ENCODE data around the gene UTP14C. TPM values are rescaled to one million over a fixed set of nuclear protein-coding genes. Genes with fewer than 3 reads are reported as not detected.

UTP14C gene
- total RNA-seq, 1 donor from 2014 or later = 29.1 TPM

DNA sequence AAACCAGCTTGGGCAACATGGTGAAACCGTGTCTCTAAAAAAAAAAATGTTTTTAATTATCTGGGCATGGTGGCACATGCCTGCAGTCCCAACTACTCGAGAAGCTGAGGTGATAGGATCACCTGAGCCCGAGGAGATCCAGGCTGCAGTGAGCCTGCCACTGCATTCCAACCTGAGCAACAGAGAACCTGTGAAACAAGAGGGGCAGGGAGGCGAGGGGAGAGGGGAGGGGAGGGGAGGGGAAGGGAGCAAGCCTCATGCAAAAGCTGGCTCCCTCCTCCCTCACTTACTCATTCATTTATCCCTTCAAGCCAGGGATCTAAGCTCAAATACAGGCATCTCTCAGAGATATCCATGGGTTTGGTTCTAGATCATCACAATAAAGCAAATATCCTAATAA lies 22.1 kb upstream of the UTP14C start:
- Histone ChIP-seq H3K79me2 (ENCODE audit: low read depth) (no peaks in the 10 kb centered on the region), H3K27me3 (no peaks in the 10 kb centered on the region)
- peaks cover 37% of the 10 kb centered on the region for H3K4me1 Mint-ChIP-seq

GRCh38 chr13:52003541-52003940 lies 20.9 kb upstream of the UTP14C start:
- Histone ChIP-seq H3K4me2 (no peak overlapping the region), H3K27ac (no peak overlapping the region), H3K9me3 (ENCODE audit: low read depth) (no peaks in the 10 kb centered on the region), H3K4me3 (no peak overlapping the region), H3K4me1 (peaks cover 8% of the 10 kb centered on the region), H3K79me2 (ENCODE audit: low read depth) (no peaks in the 10 kb centered on the region), H2AFZ (replicated peaks) (no peak overlapping the region), H3K27me3 (no peaks in the 10 kb centered on the region), H3K9ac (no peak overlapping the region), H3F3A (ENCODE audit: low read depth) (no peaks in the 10 kb centered on the region), H3K36me3 (no peaks in the 10 kb centered on the region), H4K20me1 (ENCODE audit: low read depth) (no peaks in the 10 kb centered on the region)
- Mint-ChIP-seq H3K36me3 (peaks cover 6% of the 10 kb centered on the region), H3K9me3 (no peaks in the 10 kb centered on the region), H3K4me1 (peaks cover 29% of the 10 kb centered on the region), H3K27ac (no peak overlapping the region), H3K4me3 (no peak overlapping the region), H3K27me3 (ENCODE audit: insufficient read depth, low read depth) (peaks cover under 1% of the 10 kb centered on the region)
- TF ChIP-seq EZH2 (IDR thresholded peaks at IDR 0.05) (no peak), EZH2phosphoT487 (IDR thresholded peaks at IDR 0.05) (no peak)
- TF ChIP-seq, protein P1, sequence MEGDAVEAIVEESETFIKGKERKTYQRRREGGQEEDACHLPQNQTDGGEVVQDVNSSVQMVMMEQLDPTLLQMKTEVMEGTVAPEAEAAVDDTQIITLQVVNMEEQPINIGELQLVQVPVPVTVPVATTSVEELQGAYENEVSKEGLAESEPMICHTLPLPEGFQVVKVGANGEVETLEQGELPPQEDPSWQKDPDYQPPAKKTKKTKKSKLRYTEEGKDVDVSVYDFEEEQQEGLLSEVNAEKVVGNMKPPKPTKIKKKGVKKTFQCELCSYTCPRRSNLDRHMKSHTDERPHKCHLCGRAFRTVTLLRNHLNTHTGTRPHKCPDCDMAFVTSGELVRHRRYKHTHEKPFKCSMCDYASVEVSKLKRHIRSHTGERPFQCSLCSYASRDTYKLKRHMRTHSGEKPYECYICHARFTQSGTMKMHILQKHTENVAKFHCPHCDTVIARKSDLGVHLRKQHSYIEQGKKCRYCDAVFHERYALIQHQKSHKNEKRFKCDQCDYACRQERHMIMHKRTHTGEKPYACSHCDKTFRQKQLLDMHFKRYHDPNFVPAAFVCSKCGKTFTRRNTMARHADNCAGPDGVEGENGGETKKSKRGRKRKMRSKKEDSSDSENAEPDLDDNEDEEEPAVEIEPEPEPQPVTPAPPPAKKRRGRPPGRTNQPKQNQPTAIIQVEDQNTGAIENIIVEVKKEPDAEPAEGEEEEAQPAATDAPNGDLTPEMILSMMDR (IDR thresholded peaks at IDR 0.05) = no peak
- no peak for DNase-seq (ENCODE audit: low spot score)

More for the DNA sequence above, 22.1 kb upstream of the UTP14C start:
- Histone ChIP-seq H3F3A (ENCODE audit: low read depth) (no peaks in the 10 kb centered on the region), H3K36me3 (no peaks in the 10 kb centered on the region), H3K9me3 (ENCODE audit: low read depth) (no peaks in the 10 kb centered on the region), H3K4me1 (peaks cover 20% of the 10 kb centered on the region), H3K4me2 (no peak overlapping the region), H4K20me1 (ENCODE audit: low read depth) (peaks cover 7% of the 10 kb centered on the region), H2AFZ (replicated peaks) (no peak overlapping the region), H3K9ac (no peak overlapping the region), H3K27ac (no peak overlapping the region), H3K4me3 (no peak overlapping the region)
- no peak for DNase-seq (ENCODE audit: low spot score)
- H3K9me3 Mint-ChIP-seq = no peaks in the 10 kb centered on the region
- H3K27me3 Mint-ChIP-seq (ENCODE audit: insufficient read depth, low read depth) = no peaks in the 10 kb centered on the region
- TF ChIP-seq, protein P1 (IDR thresholded peaks at IDR 0.05) = no peak
- TF ChIP-seq EZH2phosphoT487 (IDR thresholded peaks at IDR 0.05) (no peak), EZH2 (IDR thresholded peaks at IDR 0.05) (no peak)
- peaks cover 3% of the 10 kb centered on the region for H3K36me3 Mint-ChIP-seq
- H3K27ac Mint-ChIP-seq = no peak overlapping the region
- H3K4me3 Mint-ChIP-seq = no peak overlapping the region

- H3K79me2 ChIP-seq (ENCODE audit: low read depth) = no peaks in the 10 kb centered on the region
- Mint-ChIP-seq H3K4me3 (no peak overlapping the region), H3K4me1 (peaks cover 22% of the 10 kb centered on the region)
These were observed 19.9 kb upstream of the UTP14C start for GRCh38 chr13:52004511-52005170.

More at GRCh38 chr13:52004511-52005170, 19.9 kb upstream of the UTP14C start:
- Mint-ChIP-seq H3K27ac (no peak overlapping the region), H3K27me3 (ENCODE audit: insufficient read depth, low read depth) (peaks cover 2% of the 10 kb centered on the region), H3K9me3 (no peaks in the 10 kb centered on the region), H3K36me3 (peaks cover 8% of the 10 kb centered on the region)
- no peak overlapping the region for H3K27ac ChIP-seq
- peaks cover 3% of the 10 kb centered on the region for H3K27me3 ChIP-seq
- H3K36me3 ChIP-seq = no peaks in the 10 kb centered on the region
- H4K20me1 ChIP-seq (ENCODE audit: low read depth) = no peaks in the 10 kb centered on the region
- no peak overlapping the region for H3K4me2 ChIP-seq
- H3K4me1 ChIP-seq = no peaks in the 10 kb centered on the region
- no peak overlapping the region for H2AFZ ChIP-seq (replicated peaks)
- TF ChIP-seq, protein P1 (IDR thresholded peaks at IDR 0.05) = no peak
- TF ChIP-seq EZH2phosphoT487 (IDR thresholded peaks at IDR 0.05) (no peak), EZH2 (IDR thresholded peaks at IDR 0.05) (no peak)
- H3K9ac ChIP-seq = no peak overlapping the region
- no peaks in the 10 kb centered on the region for H3K9me3 ChIP-seq (ENCODE audit: low read depth)
- DNase-seq (ENCODE audit: low spot score) = no peak
- no peak overlapping the region for H3K4me3 ChIP-seq
- H3F3A ChIP-seq (ENCODE audit: low read depth) = no peaks in the 10 kb centered on the region
